Limb (tissue), 2 donors: ENCODE data around the gene DYRK4.

Experiments used
- DNase-seq, 2 donors: peaks; one replicate each; pipeline ENCODE4 v3.0.0-alpha.2; 2016; ENCODE audit errors: extremely low spot score in 2 of 2

The DYRK4 gene

GRCh38 chr12:4615667-4616066 is 53.7 kb downstream of the DYRK4 start:
- no peak for DNase-seq

GRCh38 chr12:4621511-4621910 is 59.5 kb downstream of the DYRK4 start:
- DNase-seq = no peak

- DNase-seq = no peak
Observed at GRCh38 chr12:4626543-4626942, 64.5 kb downstream of the DYRK4 start.

- DNase-seq = no peak
Observed at GRCh38 chr12:4628406-4628805, 66.4 kb downstream of the DYRK4 start.

GRCh38 chr12:4630262-4630661 is 68.3 kb downstream of the DYRK4 start:
- no peak for DNase-seq

- DNase-seq = no peak
Observed at GRCh38 chr12:4643747-4644146, 81.7 kb downstream of the DYRK4 start.

GRCh38 chr12:4645023-4645422 is 83.0 kb downstream of the DYRK4 start:
- no peak for DNase-seq

GRCh38 chr12:4648104-4648500 is 86.1 kb downstream of the DYRK4 start:
- no peak for DNase-seq

- DNase-seq = peak; percentile 89 to 92
Observed at GRCh38 chr12:4648501-4649357, 86.7 kb downstream of the DYRK4 start, which contains the start of the genes AKAP3 and NDUFA9. Gene AKAP3, minus strand, starts transcription at chr12:4649051. Its CDS starts 10,855 bp downstream, at chr12:4638196. Gene NDUFA9, plus strand, starts transcription at chr12:4649114. Its CDS starts 13 bp downstream, at chr12:4649127.

GRCh38 chr12:4649358-4649661 is 87.3 kb downstream of the DYRK4 start:
- no peak for DNase-seq

- DNase-seq = no peak
Observed at GRCh38 chr12:4653257-4653656, 91.2 kb downstream of the DYRK4 start.

- DNase-seq = no peak
Observed at GRCh38 chr12:4653691-4654090, 91.7 kb downstream of the DYRK4 start.
